HUES48 (cell line): ENCODE measurements around the gene AHDC1.
"Not testable (repeated sequence)": the region's sequence is repeated elsewhere in the genome, so short reads cannot be mapped to it uniquely, and the experiment has no call there.

ENCODE experiments used
- H3K27ac ChIP-seq: one replicate; pipeline ENCODE4 v1.7.0; 2013; ENCODE audit warnings: low read depth, low read length, inconsistent platforms
- H3K27me3 ChIP-seq: 2 replicates; pipeline ENCODE4 v1.6.1; 2013; ENCODE audit warnings: mild to moderate bottlenecking, low read length; ENCODE audit not compliant: control insufficient read depth, insufficient read depth
- H3K36me3 ChIP-seq: 2 replicates; pipeline ENCODE4 v1.6.1; 2013; ENCODE audit warnings: low read length; ENCODE audit not compliant: control insufficient read depth, insufficient read depth
- H3K4me1 ChIP-seq: 2 replicates; pipeline ENCODE4 v1.6.1; 2013; ENCODE audit warnings: mild to moderate bottlenecking, low read length; ENCODE audit not compliant: control insufficient read depth, insufficient read depth
- H3K4me3 ChIP-seq: 2 replicates; pipeline ENCODE4 v1.5.1; 2013; ENCODE audit warnings: mild to moderate bottlenecking, low read depth, low read length
- H3K9ac ChIP-seq: 2 replicates; pipeline ENCODE4 v1.6.1; 2013; ENCODE audit warnings: mild to moderate bottlenecking, low read depth, low read length, moderate library complexity
- H3K9me3 ChIP-seq: 2 replicates; pipeline ENCODE4 v1.6.1; 2013; ENCODE audit warnings: low read length; ENCODE audit not compliant: control insufficient read depth, insufficient read depth

AHDC1 gene

GRCh38 chr1:27632387-27633297 is 28.7 kb upstream of the AHDC1 start:
- no peak overlapping the region for H3K4me3 ChIP-seq
- peaks cover 11% of the 10 kb centered on the region for H3K4me1 ChIP-seq
- H3K27me3 ChIP-seq: peaks cover 42% of the 10 kb centered on the region
- H3K9ac ChIP-seq: no peak overlapping the region
- no peaks in the 10 kb centered on the region for H3K9me3 ChIP-seq
- no peak overlapping the region for H3K27ac ChIP-seq
- no peaks in the 10 kb centered on the region for H3K36me3 ChIP-seq

- no peaks in the 10 kb centered on the region for H3K36me3 ChIP-seq
- H3K27ac ChIP-seq: no peak overlapping the region
- no peaks in the 10 kb centered on the region for H3K9me3 ChIP-seq
- H3K4me1 ChIP-seq: peaks cover 11% of the 10 kb centered on the region
- no peak overlapping the region for H3K4me3 ChIP-seq
- peaks cover 42% of the 10 kb centered on the region for H3K27me3 ChIP-seq
- H3K9ac ChIP-seq: no peak overlapping the region
Observed at GRCh38 chr1:27630859-27631491, 27.0 kb upstream of the AHDC1 start.

DNA sequence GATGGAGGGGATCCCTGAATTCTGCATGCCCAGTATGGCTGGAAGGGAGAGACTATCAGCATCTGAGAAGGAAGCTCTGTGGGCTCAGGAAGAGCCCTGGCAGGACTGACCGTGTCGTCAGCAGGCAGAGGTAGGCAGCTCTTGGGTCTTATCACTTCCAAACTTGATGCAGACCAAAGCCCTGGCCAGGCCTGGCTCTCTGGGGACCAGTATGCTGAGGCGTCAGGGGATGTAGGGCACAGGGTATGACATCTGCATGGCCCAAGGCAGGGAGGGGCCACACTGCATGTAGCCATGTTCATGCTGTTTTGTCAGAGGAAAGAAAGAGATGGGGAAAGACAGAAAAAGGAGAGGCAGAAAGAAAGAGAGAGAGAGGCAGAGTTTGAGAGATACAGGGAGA is 24.8 kb upstream of the AHDC1 start:
- H3K27ac ChIP-seq: no peak overlapping the region
- peaks cover 11% of the 10 kb centered on the region for H3K4me1 ChIP-seq
- no peaks in the 10 kb centered on the region for H3K36me3 ChIP-seq
- H3K9ac ChIP-seq: no peak overlapping the region
- H3K9me3 ChIP-seq: no peaks in the 10 kb centered on the region
- H3K27me3 ChIP-seq: peaks cover 20% of the 10 kb centered on the region
- no peak overlapping the region for H3K4me3 ChIP-seq

GRCh38 chr1:27627733-27628132 is 23.8 kb upstream of the AHDC1 start:
- not testable (repeated sequence) for H3K4me3 ChIP-seq, H3K36me3 ChIP-seq, H3K27ac ChIP-seq, H3K9me3 ChIP-seq, H3K9ac ChIP-seq
- Histone ChIP-seq H3K4me1 (peaks cover 17% of the 10 kb centered on the region), H3K27me3 (peaks cover 10% of the 10 kb centered on the region)

- H3K4me1 ChIP-seq: peaks cover 19% of the 10 kb centered on the region
- H3K9me3 ChIP-seq: no peaks in the 10 kb centered on the region
- peaks cover 6% of the 10 kb centered on the region for H3K27me3 ChIP-seq
- H3K36me3 ChIP-seq: no peaks in the 10 kb centered on the region
- H3K9ac ChIP-seq: no peak overlapping the region
- H3K4me3 ChIP-seq: no peak overlapping the region
- H3K27ac ChIP-seq: no peak overlapping the region
Observed at GRCh38 chr1:27627061-27627460, 23.1 kb upstream of the AHDC1 start.

- Histone ChIP-seq H3K4me1 (peaks cover 18% of the 10 kb centered on the region), H3K36me3 (no peaks in the 10 kb centered on the region), H3K27me3 (peaks cover 6% of the 10 kb centered on the region), H3K9ac (no peak overlapping the region), H3K9me3 (no peaks in the 10 kb centered on the region), H3K27ac (no peak overlapping the region), H3K4me3 (no peak overlapping the region)
Observed at GRCh38 chr1:27626031-27626935, 22.3 kb upstream of the AHDC1 start.

DNA sequence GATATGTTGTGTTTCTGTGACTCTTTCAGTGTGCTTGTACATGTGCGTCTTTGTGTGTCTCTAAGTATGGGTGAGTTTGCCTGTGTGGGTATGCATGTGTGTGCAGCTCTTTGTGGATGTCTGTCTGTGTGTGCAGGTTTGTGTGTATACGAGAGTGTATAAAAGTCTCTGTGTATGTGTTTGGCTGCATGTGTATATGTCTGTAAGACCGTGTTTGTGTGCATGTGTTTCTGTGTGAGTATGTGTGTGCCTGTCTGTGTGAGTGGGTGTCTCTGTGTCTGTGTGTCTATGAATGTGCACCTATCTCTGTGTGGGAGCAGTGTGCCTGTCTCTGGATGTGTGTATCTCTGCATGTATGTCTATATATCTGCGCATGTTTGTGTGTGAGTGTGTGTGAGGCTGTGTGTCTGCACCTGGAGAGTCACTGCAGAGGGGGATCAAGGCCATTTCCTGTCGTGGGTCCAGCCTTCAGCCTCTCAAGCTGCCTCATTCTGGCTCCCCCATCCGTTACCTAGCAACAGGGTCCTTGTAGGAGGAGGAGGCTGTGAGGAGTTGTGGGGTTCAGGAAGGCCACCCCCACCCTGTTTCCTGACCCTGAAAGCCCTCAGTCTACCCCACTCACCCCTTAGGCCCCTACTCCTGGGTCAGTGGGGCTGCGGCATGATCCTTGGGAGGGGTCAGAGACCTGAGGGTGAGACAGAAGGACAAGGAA is 20.7 kb upstream of the AHDC1 start:
- Histone ChIP-seq H3K9me3 (no peaks in the 10 kb centered on the region), H3K4me1 (peaks cover 14% of the 10 kb centered on the region), H3K9ac (no peak overlapping the region), H3K27me3 (peaks cover 3% of the 10 kb centered on the region; the same call in 1 of the 2 replicates), H3K36me3 (no peaks in the 10 kb centered on the region), H3K4me3 (no peak overlapping the region), H3K27ac (no peak overlapping the region)

DNA sequence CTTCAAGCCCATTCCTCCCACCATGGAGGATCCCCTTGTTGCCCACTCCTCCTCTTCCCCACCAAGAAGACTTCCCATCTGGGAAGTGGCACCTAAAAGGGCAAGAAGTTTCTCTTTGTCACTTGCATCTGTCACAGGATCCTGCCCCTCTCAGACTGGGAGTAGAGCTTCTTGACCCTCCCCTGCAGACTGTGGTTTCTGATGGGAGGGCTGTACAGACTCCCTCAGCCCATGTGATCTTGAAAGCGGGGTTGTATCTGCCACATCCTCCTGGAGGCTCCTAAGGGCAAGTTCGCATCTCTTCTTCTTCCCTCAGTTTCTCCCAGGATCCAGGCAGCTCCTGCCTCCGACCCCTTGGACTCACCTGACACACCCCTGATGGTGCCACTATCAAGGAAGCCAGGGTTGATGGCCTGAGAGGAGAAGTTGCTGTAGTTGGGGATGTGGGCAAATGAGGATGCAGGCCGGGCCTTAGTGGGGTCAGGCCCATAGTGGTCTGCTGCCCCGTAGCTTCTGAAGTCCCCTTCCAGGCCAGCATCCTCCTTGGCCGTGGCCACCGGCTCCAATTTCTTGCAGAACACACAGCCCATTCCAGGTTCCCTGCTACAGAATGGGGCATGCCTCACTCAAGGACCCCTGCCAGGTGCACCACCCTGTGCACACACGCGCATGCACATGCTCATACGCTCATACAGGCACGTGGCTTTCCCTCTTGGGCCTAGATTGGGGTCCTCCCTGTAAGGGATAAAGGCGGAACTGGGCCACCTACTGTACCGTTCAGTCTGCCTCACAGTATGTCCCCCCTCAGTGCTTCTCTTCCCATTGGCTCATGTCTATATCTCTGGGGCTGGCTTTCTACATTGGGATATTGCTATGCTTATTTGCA is 19.6 kb upstream of the AHDC1 start:
- H3K4me3 ChIP-seq: no peak overlapping the region
- H3K9me3 ChIP-seq: no peaks in the 10 kb centered on the region
- peaks cover 7% of the 10 kb centered on the region; the same call in 1 of the 2 replicates for H3K4me1 ChIP-seq
- H3K27ac ChIP-seq: no peak overlapping the region
- peaks cover under 1% of the 10 kb centered on the region; the same call in 1 of the 2 replicates for H3K27me3 ChIP-seq
- H3K9ac ChIP-seq: no peak overlapping the region
- no peaks in the 10 kb centered on the region for H3K36me3 ChIP-seq

DNA sequence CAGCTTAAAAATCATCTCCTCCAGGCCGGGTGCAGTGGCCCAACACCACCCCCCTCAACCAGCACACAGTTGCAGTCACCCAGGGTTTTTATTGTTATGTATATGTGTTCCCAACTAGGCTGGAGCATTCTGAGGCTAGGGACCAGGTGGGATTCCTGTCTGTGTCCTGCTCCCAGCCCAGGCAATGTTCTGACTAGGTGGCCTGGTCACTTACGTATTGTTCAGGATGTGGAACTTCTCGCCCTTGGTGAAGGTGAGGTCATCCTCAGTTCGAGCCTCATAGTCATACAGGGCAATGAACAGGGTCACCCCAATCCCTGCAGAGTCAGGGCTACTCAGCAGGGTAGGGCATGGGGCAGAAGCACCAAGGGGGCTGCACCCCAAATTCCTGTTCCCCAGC is 18.9 kb upstream of the AHDC1 start:
- Histone ChIP-seq H3K9me3 (no peaks in the 10 kb centered on the region), H3K27ac (no peak overlapping the region), H3K36me3 (no peaks in the 10 kb centered on the region), H3K27me3 (no peaks in the 10 kb centered on the region), H3K4me1 (peaks cover 7% of the 10 kb centered on the region; the same call in 1 of the 2 replicates), H3K4me3 (no peak overlapping the region), H3K9ac (no peak overlapping the region)
